Keratinocyte (primary cell): ENCODE data around the gene GFOD2.

Experiments used
- CTCF ChIP-seq, 3 experiments: IDR thresholded peaks in 1 of 3; conservative IDR thresholded peaks in 1 of 3; optimal IDR thresholded peaks in 1 of 3; 2 replicates in 2 of 3; 3 replicates in 1 of 3; pipeline versions ENCODE3 to v1.5.1; 2011; ENCODE audit warnings: low read length in 3 of 3, mild to moderate bottlenecking in 3 of 3, moderate library complexity in 2 of 3, control low read depth in 1 of 3, inconsistent platforms in 1 of 3; ENCODE audit not compliant: insufficient read depth in 2 of 3; ENCODE audit errors: extremely low read depth in 1 of 3
- EZH2 ChIP-seq: IDR thresholded peaks from one replicate; pipeline ENCODE4 v1.6.1; 2012; ENCODE audit warnings: inconsistent platforms, mild to moderate bottlenecking, low read length, moderate library complexity

DNA sequence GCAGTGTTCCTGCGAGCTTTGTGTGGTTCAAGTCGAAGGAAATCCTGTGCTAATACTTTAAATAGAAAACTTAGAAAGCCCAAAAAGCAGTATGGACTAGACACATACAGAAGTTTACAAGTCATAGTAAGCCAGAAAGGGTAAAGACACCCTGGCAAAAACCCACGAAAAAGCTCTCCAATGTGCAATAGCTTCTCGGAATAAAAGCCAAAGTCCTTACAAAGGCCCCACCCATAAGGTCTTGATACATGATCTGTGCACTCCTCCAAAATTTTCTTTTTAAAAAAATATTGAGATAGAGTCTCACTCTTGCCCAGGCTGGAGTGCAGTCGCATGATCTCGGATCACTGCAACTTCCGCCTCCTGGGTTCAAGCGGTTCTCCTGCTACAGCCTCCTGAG, 42.2 kb downstream of the GFOD2 start:
- TF ChIP-seq CTCF (optimal IDR thresholded peaks at IDR 0.05 in 1 of 3, IDR thresholded peaks at IDR 0.05 in 1 of 3, conservative IDR thresholded peaks at IDR 0.05 in 1 of 3; ENCODE audit: extremely low read depth in 1 of 3, insufficient read depth in 2 of 3, low read length in 3 of 3) (no peak), EZH2 (no peak)
